Renal cortical epithelial cell (primary cell): Measurements from ENCODE around the gene SGSM1. TPM values are rescaled to one million over a fixed set of nuclear protein-coding genes. Genes with fewer than 3 reads are reported as not detected.

Experiments
- DNase-seq: peaks from one replicate; pipeline ENCODE4 v3.0.0-alpha.2; 2011; ENCODE audit warnings: low read depth
- total RNA-seq: library from RNA; depleted of rRNA; stranded (reverse); fragments of >200 nt; gene quantifications from 2 replicates; pipeline ENCODE4 v1.2.3, GENCODE V29; 2014

SGSM1 gene
- total RNA-seq, 1 donor from 2014 or later: not detected

DNA sequence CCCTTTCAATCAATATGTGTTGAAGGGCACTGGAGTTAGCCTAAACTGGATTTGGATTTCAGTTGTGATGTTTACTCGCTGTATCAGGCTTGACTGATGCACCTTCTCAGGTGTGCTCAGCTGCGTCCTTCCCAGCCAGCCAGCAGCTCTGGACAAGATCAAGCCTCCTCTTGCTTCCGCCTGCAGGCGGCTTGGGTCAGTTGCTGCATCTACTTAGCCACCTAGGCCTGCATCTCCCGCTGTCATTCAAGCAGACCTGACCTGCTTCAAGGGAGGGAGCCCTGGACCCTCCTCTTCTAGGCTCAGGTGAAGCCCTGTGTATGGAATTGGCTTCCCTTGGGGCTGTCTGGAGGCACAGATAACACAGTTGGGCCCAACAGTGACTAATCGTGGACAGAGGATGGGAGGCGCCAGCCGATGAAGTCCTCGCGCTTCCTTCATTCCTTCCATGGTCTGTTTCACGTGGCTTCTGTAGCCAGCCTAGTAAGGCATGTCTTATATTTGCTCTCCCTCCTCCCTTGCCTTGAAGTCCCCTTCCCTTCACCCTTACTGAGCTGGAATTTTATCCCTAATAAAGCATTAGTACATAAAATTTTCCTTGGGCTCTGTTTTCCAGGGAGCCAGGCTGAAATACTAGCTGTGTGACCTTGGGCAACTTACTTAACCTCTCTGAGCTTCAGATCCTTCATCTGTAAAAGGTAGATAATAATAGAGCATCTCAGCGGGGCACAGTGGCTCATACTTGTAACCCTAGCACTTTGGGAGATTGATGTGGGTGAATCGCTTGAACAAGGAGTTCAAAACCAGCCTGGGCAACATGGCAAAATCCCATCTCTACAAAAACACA is 142.6 kb downstream of the SGSM1 start:
- no peak for DNase-seq

DNA sequence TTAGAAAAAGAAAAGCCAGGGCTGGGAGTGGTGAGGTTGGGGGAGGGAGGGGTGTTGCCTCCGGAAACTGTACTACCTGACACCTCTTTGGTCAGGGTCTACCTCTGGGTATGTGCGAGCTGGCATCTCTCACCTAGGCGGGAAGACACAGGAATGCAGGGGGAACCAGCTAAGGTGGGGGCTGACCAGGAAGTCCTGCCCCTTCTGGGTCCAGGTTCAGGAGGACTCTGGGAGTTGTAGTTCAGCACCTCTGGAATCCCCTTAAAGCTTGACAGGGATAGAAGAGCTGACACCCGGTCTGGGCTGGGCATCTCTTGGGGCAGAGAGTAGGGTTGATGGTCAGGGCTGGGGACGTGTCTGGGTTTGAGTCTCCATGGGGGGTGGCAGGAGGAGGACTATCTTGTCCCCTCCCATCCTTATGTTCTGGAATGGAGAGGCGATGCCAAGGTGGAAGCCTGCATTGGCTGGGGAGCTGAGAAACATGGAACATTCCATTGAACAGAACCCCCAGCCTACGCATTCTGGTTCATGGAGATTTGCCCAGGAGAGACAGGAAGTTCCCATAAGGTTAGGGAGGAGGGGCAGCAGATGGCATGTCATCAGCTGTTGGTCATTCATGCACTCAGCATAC is 144.4 kb downstream of the SGSM1 start:
- DNase-seq: no peak

DNA sequence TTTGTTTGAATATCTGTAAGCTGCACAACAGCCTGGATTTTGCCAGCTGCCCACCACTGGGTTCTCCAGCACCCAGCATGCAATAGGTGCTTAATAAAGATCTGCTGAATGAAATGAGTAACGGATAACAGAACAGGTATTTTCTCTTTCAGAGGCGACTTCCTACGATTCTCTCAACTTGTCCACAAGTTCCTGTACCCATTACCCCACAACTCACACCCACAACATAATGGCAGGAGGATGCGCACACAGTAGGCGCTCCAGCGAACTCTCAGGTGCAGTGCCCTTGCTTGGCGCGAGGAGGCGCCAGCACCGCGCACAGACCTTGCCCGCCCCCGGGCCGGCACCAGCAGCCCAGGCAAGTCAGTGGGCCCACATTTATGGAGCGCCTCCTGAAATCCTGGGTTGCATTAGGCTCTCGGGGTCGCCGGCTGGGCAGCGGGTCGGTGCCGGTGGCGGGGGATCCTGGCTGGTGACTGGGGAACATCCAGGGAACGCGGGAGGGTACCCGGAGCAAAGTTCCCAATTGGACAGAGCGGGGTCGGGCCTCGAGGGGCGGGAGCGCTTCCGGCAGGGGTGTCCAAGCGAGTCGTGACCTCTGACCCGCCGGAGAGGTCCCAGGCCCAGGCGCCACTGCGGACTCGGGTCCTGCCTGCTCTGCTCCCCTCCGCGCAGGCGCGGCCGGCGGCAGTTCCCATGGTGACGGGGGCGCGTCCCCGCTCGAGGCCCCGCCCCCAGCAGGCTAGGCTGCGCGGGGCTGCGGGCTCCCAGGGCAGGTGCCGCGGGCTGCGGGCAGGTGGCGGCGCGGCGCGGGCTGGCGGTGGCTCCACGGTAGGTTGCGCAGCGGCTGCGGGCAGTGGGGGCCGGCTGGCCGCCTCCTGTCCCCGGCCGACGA is 146.2 kb downstream of the SGSM1 start, which contains the start of gene KIAA1671:
TSS of gene KIAA1671 (plus strand) at position 775 of the 895 bp plus-strand sequence. CDS start 75,284 bp downstream, outside the sequence.
- peak; percentile 48 for DNase-seq

DNA sequence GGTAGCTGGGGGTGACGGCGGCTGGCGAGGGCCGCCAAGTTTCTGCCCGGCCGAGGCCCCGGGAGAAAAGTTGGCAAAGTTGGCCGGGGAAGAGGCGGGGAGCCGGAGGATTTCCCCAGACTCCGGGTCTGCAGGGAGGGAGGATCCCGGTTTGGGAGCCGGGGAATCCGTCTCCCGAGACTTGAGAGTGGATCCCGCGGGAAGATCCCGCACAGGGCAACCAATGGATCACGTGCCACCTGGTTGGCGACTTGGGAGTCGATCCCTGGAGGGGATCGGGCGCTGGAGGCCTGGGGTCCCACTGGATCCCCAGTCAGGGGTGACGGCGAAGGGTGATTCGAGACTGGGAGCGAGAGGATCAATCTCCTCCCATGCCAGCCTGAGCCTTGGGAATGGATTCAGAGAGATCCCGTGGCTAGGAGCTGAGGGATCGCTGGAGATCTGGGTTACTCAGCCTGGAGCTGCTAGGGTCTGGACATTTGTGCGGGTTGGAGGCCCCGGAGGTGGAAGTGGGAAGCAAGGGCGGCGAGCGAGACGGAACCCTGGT is 146.9 kb downstream of the SGSM1 start:
- peak; percentile 62 for DNase-seq

DNA sequence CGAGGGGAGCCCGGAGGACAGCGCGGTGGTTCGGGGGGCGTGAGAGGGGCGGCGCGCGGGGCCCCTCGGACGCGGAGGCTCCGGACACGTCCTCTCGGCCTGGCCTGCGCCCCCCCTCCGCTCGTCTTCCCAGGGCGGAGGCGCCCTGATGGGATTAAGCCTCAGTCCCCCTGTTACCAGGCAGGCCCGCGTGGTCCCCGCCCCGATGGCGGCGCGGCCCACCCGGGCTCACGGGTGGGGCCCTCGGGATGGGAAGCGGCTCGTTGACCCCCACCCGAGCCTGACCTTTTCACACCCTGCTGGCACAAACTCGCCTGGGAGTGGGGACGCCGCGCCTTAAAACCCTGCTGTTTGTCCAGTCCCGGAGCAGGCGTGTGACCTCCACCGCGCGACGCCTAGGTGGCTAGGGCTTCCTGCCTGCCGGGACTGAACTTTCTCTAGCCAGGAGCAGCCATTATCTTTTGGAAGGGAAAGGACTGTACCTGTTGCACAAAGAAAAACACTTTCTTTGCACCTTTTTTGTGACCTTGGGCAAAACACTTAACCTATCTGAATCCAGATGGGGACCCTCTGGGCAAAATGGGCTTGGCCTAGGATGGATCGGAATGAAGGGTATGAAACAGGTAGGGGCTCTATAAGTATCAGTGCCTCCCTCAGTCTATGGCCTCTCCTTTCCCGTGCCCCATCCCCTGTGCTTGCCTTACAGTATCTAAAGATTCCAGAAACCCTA is 147.5 kb downstream of the SGSM1 start:
- DNase-seq: no peak

DNA sequence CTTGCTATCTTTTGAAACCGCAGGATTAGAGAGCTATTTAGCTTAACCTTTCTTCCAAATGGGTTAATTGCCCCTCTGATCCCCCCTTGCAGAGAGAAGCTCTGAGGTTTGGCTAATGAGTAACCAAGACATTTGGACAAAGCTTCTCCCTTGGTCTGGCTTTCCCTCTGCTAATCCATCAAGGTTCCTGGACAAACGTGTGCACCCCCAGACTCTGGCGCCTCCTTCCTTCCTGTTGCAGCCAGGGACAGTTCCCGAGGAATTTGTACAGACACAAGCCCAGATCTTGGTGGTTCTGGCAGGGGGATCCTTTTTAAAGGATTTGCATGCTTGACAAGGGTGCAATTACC is 148.1 kb downstream of the SGSM1 start:
- DNase-seq: peak; percentile 65

DNA sequence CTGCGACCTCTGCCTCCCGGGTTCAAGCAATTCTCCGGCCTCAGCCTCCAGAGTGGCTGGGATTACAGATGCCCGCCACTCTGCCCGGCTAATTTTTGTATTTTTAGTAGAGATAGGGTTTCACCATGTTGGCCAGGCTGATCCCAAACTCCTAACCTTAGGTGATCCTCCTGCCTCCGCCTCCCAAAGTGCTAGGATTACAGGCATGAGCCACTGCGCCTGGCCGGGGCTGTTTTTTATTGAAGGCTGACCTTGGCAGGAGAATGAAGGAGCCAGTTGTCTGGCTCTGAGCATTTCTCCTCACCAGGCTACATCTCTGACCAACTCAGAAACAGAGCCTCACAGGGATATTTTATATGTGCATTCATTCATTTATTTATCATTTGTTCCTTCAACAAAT is 148.8 kb downstream of the SGSM1 start:
- no peak for DNase-seq

DNA sequence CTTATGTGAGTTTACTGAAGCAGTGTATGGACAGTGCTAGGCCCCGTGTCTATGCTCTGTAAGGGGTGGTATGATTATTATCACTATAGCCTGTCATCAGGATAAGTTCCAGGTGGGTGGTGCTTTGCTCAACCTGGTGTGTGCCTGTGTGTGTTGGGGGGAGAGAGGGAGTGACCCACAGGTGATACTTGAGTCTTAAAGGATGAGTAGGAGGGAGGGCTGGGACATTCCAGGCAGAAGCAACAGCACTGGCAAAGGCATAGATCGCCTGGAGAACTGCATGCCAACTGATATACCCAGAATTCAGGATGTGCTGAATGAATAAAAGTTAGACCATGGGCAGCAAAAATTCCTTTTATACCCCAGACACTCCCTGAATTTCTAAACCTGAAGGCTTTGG is 151.0 kb downstream of the SGSM1 start:
- no peak for DNase-seq

DNA sequence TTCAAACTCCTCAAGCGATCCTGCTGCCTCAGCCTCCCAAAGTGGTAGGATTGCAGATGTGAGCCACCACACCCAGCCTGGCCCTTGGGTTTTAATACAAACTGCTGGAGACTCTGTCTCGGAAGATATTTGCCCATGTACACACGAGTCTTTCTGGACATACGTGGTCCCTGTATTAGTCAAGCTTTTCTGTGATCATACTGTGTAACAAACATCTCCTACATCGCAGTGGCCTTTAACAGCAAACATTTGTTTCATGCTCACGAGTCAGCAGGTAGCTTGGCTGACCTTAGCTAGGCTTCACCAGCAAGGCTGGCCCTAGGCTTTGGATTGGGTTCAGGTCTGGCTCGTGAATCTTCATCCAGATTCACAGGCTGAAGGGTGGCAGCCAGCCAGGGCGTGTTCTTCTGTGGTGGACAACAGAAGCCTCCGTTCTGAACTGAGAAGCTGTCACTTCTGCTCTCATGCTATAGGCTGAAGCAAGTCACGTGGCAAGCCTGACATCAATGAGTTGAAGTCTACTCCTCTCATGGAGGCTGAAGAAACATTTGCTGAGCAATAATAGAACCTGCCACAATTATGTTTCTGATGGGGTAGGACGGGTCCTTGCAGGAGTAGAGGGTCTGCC is 155.3 kb downstream of the SGSM1 start:
- no peak for DNase-seq

DNA sequence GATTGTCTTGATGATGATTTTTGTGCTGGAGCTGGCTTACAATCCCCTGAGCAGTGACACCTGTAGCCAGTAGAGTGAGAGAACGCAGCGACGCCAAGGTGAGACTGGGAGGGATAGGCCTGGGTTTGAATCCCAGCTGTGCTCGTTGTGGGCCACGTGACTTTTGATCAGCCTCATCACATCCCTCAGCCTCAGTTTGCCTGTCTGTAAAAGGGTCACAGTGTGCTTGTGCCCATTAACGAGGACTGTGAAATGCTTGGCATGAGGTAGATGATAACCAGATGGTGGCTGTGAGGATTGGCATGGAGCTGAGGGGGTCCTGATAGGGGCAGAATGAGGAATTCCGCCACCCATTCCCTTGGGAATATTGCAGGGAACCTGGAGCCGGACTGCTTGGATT is 156.1 kb downstream of the SGSM1 start:
- no peak for DNase-seq

DNA sequence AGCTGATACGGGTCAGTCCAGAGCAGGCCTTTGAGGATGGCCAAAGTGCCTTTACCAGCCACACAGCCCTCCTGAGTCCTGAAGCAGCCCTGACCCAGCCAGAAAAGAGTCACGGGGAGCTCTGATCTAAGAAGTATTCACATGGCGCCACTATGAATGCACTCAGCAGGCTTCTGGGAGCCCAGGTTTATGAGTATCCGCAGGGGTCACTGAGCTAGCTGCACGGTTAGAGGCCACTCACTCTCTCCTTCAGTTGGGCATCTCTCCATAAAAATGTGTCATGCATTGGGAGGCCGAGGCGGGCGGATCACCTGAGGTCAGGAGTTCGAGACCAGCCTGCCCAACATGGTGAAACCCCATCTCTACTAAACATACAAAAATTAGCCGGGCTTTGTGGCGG is 156.8 kb downstream of the SGSM1 start:
- DNase-seq: no peak

DNA sequence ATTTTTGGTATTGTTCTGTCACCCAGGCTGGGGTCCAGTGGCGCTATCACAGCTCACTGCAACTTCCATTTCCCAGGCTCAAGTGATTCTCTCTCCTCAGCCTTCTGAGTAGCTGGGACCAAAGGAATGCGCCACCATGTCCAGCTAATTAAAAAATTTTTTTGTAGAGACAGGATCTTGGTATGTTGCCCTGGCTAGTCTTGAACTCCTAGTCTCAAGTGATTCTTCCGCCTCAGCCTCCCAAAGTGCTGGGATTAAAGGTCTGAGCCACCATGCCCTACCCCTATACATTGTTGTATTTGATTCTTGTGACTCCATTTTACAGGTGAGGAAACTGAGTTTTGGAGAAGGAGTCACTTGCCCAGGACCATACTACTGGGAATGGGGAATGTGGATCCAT is 158.4 kb downstream of the SGSM1 start:
- no peak for DNase-seq

DNA sequence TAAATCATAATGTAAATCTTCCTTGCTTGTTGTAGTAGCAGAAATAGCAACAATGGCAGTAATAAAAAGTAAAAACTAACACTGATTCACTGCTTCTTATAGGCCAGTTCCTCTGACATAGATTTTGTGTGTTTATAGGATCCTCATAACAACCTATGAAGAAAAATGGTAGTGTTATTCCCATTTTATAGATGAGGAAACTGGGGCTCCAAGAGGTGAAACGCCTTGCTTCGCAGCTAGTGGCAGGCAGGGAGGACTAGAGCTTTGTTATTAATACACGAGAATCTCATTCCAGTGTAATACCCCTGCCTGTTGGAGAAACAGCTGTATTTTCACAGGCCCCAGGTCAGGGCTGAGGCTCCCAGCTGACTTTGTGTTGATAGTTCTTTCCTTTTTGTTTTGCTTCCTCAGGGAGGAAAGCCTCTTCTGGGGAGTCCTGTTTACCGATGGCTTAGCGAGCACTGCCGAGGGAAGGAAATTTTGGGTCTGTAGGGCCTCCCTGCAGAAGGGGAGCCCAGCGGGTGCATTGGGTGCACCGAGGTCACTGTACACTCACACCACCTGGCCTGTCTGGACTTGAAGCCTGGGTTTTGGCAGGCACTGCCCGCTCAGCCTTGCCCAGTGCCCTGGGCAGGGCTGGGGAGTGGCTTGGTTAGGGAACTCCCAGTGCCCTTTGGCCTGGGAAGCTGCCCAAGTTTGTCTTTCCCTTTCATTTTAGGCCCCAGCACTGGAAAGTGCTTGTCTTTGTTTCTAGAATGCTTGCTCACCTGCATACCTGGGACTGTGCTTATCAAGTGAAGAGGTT is 160.0 kb downstream of the SGSM1 start:
- DNase-seq: peak; percentile 37

DNA sequence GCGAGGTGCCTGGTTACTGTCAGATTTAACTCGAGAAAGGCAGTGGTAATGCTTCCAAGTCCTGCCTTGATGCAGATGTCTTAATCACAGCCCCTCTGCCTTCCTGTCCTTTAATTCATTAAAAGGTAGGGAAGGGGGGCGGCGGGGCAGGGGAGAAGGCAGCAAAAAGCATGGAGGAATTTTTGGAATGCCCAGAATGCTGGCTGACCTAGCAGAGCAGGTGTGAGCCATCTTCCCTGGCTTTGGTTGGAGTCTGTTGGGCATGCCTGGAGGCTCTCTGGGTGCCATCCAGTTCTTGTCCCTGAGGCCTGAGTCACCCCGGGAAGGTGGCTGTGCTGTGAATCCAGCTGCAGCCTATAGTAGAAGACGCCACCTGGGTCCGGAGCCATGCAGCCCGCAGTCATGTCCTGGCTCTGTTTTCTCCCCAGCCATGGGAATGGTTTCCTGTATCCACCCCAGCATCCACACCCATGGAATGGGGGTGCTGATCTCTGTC is 162.1 kb downstream of the SGSM1 start:
- DNase-seq: peak; percentile 45

DNA sequence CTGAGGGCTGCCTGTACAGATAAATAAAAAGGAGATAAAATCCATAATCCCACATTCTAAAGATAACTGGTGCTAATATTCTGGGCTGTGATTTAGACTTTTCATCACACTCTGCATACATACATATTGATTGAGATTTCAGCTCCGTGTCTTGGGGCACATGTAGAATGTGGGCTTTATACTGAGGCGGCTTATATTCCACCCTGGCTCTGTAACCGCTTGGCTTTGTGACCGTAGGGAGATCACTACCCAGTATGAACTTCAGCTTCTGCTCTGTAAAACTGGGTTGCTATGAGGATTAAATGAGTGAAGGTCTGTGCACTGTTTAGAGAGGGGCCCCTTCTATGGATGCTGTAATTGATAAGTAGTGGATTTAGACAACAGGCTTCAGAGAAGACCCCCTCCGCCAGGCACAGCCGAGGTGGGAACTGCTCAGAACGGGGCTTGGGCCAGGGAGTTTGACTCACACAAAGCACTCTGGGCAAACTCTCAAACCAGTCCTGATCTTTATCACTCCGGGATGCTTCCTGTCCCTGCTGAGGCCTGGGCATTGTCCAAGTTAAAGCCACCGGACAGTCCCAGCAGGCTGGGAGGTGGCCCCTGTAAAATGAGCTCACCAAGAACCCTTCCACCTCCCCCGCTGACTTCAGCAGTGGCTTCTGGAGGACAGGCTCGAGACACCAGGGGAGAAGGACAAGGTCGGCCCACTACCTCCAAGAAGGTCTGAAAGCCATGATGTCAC is 163.7 kb downstream of the SGSM1 start:
- DNase-seq: no peak

DNA sequence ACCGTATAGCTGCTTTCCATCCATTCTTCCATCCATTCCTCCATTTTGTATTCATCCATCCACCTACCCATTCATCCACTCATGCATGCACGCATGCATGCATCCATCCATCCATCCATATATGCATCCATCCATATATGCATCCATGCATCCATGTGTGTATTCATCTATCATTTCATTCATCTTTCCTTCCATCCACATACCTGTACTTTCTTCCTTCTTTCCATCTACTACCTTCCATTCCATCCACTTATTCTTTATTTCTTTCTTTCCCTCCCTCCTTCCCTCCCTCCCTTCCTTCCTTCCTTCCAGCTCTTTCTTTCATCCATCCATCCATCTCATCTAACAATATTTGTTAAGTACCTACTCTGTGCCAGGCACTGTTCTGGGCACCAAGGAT is 166.4 kb downstream of the SGSM1 start:
- DNase-seq: no peak

DNA sequence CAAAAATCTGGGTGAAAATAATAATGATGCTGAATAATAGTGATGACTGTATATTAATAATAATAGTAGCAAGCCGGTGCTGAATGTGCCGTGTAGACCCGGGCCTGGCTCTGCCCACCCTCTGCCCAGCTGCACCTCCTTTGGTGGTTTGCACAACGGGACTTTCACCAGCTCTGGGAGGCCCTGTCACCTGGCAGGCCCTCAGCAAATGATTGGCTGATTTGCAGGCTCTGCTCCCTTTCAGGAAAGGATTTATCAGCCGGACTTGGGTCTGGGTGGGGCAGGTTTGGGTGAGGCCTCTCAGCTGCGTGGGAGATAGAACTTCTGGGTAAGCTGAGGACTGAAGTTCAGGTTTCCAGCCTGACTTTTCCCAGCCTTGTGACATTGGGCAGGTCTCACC is 167.9 kb downstream of the SGSM1 start:
- no peak for DNase-seq

DNA sequence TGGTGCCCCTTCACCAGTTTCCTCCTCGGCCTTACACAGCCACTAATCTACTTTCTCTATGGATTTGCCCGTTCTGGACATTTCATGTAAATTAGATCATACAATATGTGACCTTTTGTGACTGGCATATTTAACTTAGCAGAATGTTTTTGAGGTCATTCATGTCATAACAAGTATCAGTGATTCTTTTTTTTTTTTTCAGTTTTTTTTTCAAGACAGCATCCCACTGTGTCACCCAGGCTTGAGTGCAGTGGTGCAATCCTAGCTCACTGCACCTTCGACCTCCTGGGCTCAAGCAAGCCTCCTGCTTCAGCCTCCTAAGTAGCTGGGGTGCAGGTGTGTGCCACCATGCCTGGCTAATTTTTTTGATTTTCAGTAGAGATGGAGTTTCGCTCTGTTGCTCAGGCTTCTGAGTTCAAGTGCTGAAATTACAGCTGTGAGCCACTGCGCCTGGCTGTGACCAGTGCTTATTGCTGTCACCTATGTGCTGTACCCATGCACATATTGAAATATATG is 169.2 kb downstream of the SGSM1 start:
- DNase-seq: no peak

DNA sequence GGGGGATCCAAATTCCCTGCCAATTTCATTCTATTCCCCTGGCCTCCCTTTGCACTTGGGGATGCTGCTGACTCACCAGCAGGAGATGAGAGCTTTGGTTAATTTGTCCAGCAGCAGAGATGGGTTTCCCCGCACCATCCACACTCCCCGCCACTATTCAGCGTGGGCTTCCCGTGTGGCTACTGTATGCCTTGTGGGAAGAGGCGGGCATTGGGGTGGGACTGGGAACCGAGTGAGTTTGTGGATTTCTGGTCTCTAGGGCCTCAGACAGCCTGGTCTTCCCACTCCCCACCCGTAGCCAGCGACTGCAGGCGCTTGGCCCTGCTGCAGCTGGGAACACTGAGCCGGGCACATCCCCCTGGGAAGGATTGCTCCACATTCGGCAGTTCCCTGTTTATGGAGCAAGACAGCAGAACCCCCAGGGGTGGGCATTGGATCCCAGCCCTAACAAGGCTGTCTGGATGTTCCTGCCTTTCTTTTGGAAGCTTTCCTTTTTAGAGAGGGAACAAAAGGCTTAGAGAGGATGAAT is 169.9 kb downstream of the SGSM1 start:
- no peak for DNase-seq
